NCI-H526 treated with DMSO at 0.1 percent for 48 hours (cell line): ENCODE measurements around the gene ITPR1.

Experiments
- DNase-seq: peaks from one replicate; lab custom pipeline; 2025; lab: John Stamatoyannopoulos, UW

ITPR1 gene

GRCh38 chr3:4744405-4745234, 251.5 kb downstream of the ITPR1 start:
- no peak for DNase-seq

- no peak for DNase-seq
Measured at GRCh38 chr3:4745235-4745610, 252.1 kb downstream of the ITPR1 start.

- no peak for DNase-seq
Measured at GRCh38 chr3:4746241-4746958, 253.3 kb downstream of the ITPR1 start.

- no peak for DNase-seq
Measured at GRCh38 chr3:4748127-4748526, 255.0 kb downstream of the ITPR1 start.

GRCh38 chr3:4748701-4749378, 255.7 kb downstream of the ITPR1 start:
- DNase-seq, result no peak

- DNase-seq, result no peak
Measured at GRCh38 chr3:4749567-4750002, 256.4 kb downstream of the ITPR1 start.

GRCh38 chr3:4750306-4750968, 257.3 kb downstream of the ITPR1 start:
- no peak for DNase-seq

- DNase-seq, result no peak
Measured at GRCh38 chr3:4751029-4751501, 257.9 kb downstream of the ITPR1 start.

GRCh38 chr3:4751502-4752101, 258.5 kb downstream of the ITPR1 start:
- DNase-seq, result no peak

GRCh38 chr3:4752201-4753072, 259.3 kb downstream of the ITPR1 start:
- no peak for DNase-seq

- DNase-seq, result no peak
Measured at GRCh38 chr3:4753073-4753691, 260.0 kb downstream of the ITPR1 start.

- no peak for DNase-seq
Measured at GRCh38 chr3:4754180-4755086, 261.3 kb downstream of the ITPR1 start.

- no peak for DNase-seq
Measured at GRCh38 chr3:4755566-4755965, 262.4 kb downstream of the ITPR1 start.

- no peak for DNase-seq
Measured at GRCh38 chr3:4756057-4756775, 263.1 kb downstream of the ITPR1 start.

- DNase-seq, result no peak
Measured at GRCh38 chr3:4756855-4757574, 263.9 kb downstream of the ITPR1 start.

GRCh38 chr3:4757575-4758248, 264.6 kb downstream of the ITPR1 start:
- DNase-seq, result no peak

GRCh38 chr3:4758249-4758860, 265.2 kb downstream of the ITPR1 start:
- no peak for DNase-seq
